GM19025 (cell line): ENCODE measurements around the gene SLX9.

Source experiments
- ATAC-seq: cut with Tn5 transposase; IDR thresholded peaks from one replicate; pipeline ENCODE4 v1.9.1; 2021; ENCODE audit warnings: mild to moderate bottlenecking, low read depth, moderate library complexity; ENCODE audit not compliant: unreplicated experiment

SLX9 gene

DNA sequence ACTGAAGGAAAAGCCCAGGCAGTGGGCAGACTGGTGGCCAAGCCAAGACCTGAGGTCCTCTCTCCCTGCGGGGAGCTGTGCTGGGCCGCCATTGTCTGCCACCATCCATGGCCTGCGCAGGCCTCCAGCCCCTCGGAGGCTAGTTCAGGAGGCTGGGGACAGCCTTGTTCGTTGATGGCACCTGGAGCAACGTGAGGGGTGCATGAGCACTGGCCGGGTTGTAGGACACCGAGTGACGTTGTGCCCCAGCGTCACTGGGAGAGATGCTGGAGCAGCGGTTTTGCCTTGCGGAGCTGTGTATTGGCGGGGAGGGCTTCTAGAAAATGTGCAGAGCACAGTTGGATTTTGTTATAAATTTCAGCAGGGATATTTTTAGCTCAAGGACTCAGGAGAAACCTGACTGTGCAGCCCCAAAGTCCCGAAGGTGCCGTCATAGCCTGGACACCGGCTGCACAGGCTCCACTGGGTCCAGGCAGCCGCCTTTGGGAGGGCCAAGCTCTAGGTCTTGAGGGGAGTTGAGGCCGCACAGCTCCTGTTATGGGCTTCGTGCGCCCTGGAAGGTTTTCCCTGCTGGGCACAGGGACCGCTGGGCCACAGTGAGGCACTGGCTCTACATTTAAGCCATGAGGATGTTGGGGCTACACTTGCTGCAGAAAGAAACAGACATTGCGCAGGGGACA is 86.4 kb downstream of the SLX9 start:
- ATAC-seq: no peak
